Stomach (tissue), 4 donors: ENCODE results near the gene CLECL1.

Experiments
- EP300 ChIP-seq: sonication (generic); formaldehyde crosslinking; IDR thresholded peaks from one replicate; pipeline ENCODE4 v1.6.1; 2017; ENCODE audit warnings: antibody characterized with exemption
- POLR2A ChIP-seq, 4 donors: fragments of 450-650 bp; IDR thresholded peaks; one replicate each; pipeline ENCODE4 v1.6.1; 2016; ENCODE audit warnings: antibody characterized with exemption in 4 of 4, control low read depth in 2 of 4, mild to moderate bottlenecking in 1 of 4, moderate library complexity in 1 of 4
- POLR2AphosphoS5 ChIP-seq, 3 donors: sonication (generic); formaldehyde crosslinking; IDR thresholded peaks; one replicate each; pipeline ENCODE4 v1.6.1; 2016; ENCODE audit warnings: antibody characterized with exemption in 3 of 3
- TF ChIP-seq, protein P1 (sequence below), 7 experiments: fragments of 450-650 bp in 4 of 7; fragments of 200-600 bp in 3 of 7; sonication (generic) in 3 of 7; IDR thresholded peaks; one replicate each; pipeline ENCODE4 v1.5.1; 2016 to 2019; ENCODE audit warnings: antibody characterized with exemption in 7 of 7, control low read depth in 2 of 7, mild to moderate bottlenecking in 1 of 7

GRCh38 chr12:9761419-9761781, 28.5 kb upstream of the CLECL1 start:
- TF ChIP-seq POLR2A (IDR thresholded peaks at IDR 0.05) (no peak), EP300 (no peak), POLR2AphosphoS5 (IDR thresholded peaks at IDR 0.05) (no peak)
- TF ChIP-seq, protein P1, sequence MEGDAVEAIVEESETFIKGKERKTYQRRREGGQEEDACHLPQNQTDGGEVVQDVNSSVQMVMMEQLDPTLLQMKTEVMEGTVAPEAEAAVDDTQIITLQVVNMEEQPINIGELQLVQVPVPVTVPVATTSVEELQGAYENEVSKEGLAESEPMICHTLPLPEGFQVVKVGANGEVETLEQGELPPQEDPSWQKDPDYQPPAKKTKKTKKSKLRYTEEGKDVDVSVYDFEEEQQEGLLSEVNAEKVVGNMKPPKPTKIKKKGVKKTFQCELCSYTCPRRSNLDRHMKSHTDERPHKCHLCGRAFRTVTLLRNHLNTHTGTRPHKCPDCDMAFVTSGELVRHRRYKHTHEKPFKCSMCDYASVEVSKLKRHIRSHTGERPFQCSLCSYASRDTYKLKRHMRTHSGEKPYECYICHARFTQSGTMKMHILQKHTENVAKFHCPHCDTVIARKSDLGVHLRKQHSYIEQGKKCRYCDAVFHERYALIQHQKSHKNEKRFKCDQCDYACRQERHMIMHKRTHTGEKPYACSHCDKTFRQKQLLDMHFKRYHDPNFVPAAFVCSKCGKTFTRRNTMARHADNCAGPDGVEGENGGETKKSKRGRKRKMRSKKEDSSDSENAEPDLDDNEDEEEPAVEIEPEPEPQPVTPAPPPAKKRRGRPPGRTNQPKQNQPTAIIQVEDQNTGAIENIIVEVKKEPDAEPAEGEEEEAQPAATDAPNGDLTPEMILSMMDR (IDR thresholded peaks at IDR 0.05), result no peak
